NCI-H1930 (cell line): ENCODE data around the gene SHISA2.

Source experiments
- DNase-seq, 2 experiments: peaks; one replicate each; lab custom pipeline; 2025; lab: John Stamatoyannopoulos, UW

SHISA2 gene

GRCh38 chr13:26017932-26018665 is 33.7 kb downstream of the SHISA2 start:
- no peak for DNase-seq

- no peak for DNase-seq
Observed at GRCh38 chr13:26017196-26017921, 34.5 kb downstream of the SHISA2 start.

- DNase-seq, result no peak
Observed at GRCh38 chr13:26016189-26016588, 35.6 kb downstream of the SHISA2 start.

- no peak for DNase-seq
Observed at GRCh38 chr13:26015271-26016125, 36.3 kb downstream of the SHISA2 start.

- DNase-seq, result no peak
Observed at GRCh38 chr13:26012995-26013394, 38.8 kb downstream of the SHISA2 start.

GRCh38 chr13:26011996-26012821 is 39.6 kb downstream of the SHISA2 start:
- DNase-seq, result no peak

- DNase-seq, result no peak
Observed at GRCh38 chr13:26011208-26011573, 40.6 kb downstream of the SHISA2 start.

GRCh38 chr13:26010487-26011207 is 41.2 kb downstream of the SHISA2 start:
- DNase-seq, result no peak

- DNase-seq, result no peak
Observed at GRCh38 chr13:26007261-26008125, 44.3 kb downstream of the SHISA2 start.
